OCI-LY3 (cell line): ENCODE measurements around the gene NIPBL.

ENCODE experiments used
- H2AFZ ChIP-seq: fragments of 200-600, 300-600 bp; shearing (Covaris generic); 2 replicates; pipeline ENCODE4 v1.6.0; 2014; ENCODE audit warnings: antibody characterized with exemption, low read depth, low read length
- H3K27ac ChIP-seq: fragments of 200-600, 300-600 bp; sonication (generic); 2 replicates; pipeline ENCODE4 v1.5.1; 2014; ENCODE audit warnings: mild to moderate bottlenecking, low read length, moderate library complexity, mixed read lengths
- H3K27me3 ChIP-seq: fragments of 200-600, 300-600 bp; sonication (generic); 2 replicates; pipeline ENCODE4 v1.6.1; 2014; ENCODE audit warnings: low read depth, low read length, mixed read lengths
- H3K36me3 ChIP-seq: fragments of 200-600, 300-600 bp; sonication (generic); replicated peaks from 2 replicates; pipeline ENCODE3; 2014; ENCODE audit warnings: low read depth, low read length, mixed read lengths
- H3K4me1 ChIP-seq: fragments of 300-600, 200-600 bp; sonication (generic); 2 replicates; pipeline ENCODE4 v1.6.1; 2014; ENCODE audit warnings: low read length, mixed read lengths
- H3K4me2 ChIP-seq: fragments of 200-600, 300-600 bp; sonication (generic); 2 replicates; pipeline ENCODE4 v1.6.1; 2014; ENCODE audit warnings: low read length, mixed read lengths
- H3K4me3 ChIP-seq: fragments of 300-600, 200-600 bp; sonication (generic); 2 replicates; pipeline ENCODE4 v1.5.1; 2014; ENCODE audit warnings: antibody characterized with exemption, mild to moderate bottlenecking, low read length, moderate library complexity
- H3K79me2 ChIP-seq: fragments of 300-600, 200-600 bp; shearing (Covaris generic); 2 replicates; pipeline ENCODE4 v1.6.1; 2014; ENCODE audit warnings: mild to moderate bottlenecking, low read length, mixed read lengths
- H3K9ac ChIP-seq: fragments of 300-600, 200-600 bp; shearing (Covaris generic); 2 replicates; pipeline ENCODE4 v1.6.0; 2014; ENCODE audit warnings: mild to moderate bottlenecking, low read length, moderate library complexity
- H3K9me3 ChIP-seq: fragments of 200-600, 300-600 bp; shearing (Covaris generic); 2 replicates; pipeline ENCODE4 v1.6.1; 2014; ENCODE audit warnings: low read length, mixed read lengths; ENCODE audit not compliant: insufficient read depth
- H4K20me1 ChIP-seq: fragments of 200-600, 300-600 bp; sonication (generic); 2 replicates; pipeline ENCODE4 v1.6.1; 2016; ENCODE audit warnings: low read length, mixed read lengths; ENCODE audit not compliant: insufficient read depth
- CTCF ChIP-seq: fragments of 200-600, 300-600 bp; sonication (generic); IDR thresholded peaks from 2 replicates; pipeline ENCODE4 v1.5.1; 2014; ENCODE audit warnings: antibody characterized with exemption, low read length, low read depth
- EZH2phosphoT487 ChIP-seq: fragments of 200-600 bp; shearing (Covaris generic); IDR thresholded peaks from 2 replicates; pipeline ENCODE4 v1.6.1; 2018; ENCODE audit warnings: antibody characterized with exemption, mixed run types, low read depth

The NIPBL gene

GRCh38 chr5:37028910-37029309 lies 152.3 kb downstream of the NIPBL start:
- no peak overlapping the region for H3K4me2 ChIP-seq
- no peaks in the 10 kb centered on the region for H4K20me1 ChIP-seq
- no peak overlapping the region for H3K27ac ChIP-seq
- no peak overlapping the region for H3K9ac ChIP-seq
- no peaks in the 10 kb centered on the region for H3K4me1 ChIP-seq
- no peaks in the 10 kb centered on the region for H3K27me3 ChIP-seq
- no peak overlapping the region for H2AFZ ChIP-seq
- no peaks in the 10 kb centered on the region for H3K79me2 ChIP-seq
- TF ChIP-seq CTCF (no peak), EZH2phosphoT487 (no peak)
- H3K4me3 ChIP-seq, result no peak overlapping the region
- no peaks in the 10 kb centered on the region for H3K9me3 ChIP-seq
- peaks cover 11% of the 10 kb centered on the region for H3K36me3 ChIP-seq

- no peak overlapping the region for H3K4me3 ChIP-seq
- H3K27ac ChIP-seq, result no peak overlapping the region
- H3K36me3 ChIP-seq, result peaks cover 8% of the 10 kb centered on the region
- no peak overlapping the region for H2AFZ ChIP-seq
- H3K4me2 ChIP-seq, result no peak overlapping the region
- H4K20me1 ChIP-seq, result no peaks in the 10 kb centered on the region
- H3K4me1 ChIP-seq, result no peaks in the 10 kb centered on the region
- H3K9ac ChIP-seq, result no peak overlapping the region
- no peak for TF ChIP-seq EZH2phosphoT487
- no peak for TF ChIP-seq CTCF
- no peaks in the 10 kb centered on the region for H3K27me3 ChIP-seq
- no peaks in the 10 kb centered on the region for H3K79me2 ChIP-seq
- H3K9me3 ChIP-seq, result no peaks in the 10 kb centered on the region
Measured at GRCh38 chr5:37029436-37029835, 152.9 kb downstream of the NIPBL start.

GRCh38 chr5:37034955-37035354 lies 158.4 kb downstream of the NIPBL start:
- Histone ChIP-seq H3K27ac (no peak overlapping the region), H3K4me3 (no peak overlapping the region), H4K20me1 (no peaks in the 10 kb centered on the region), H2AFZ (no peak overlapping the region), H3K4me2 (no peak overlapping the region), H3K9me3 (no peaks in the 10 kb centered on the region), H3K79me2 (no peaks in the 10 kb centered on the region), H3K9ac (no peak overlapping the region), H3K36me3 (peaks cover 2% of the 10 kb centered on the region), H3K4me1 (no peaks in the 10 kb centered on the region), H3K27me3 (no peaks in the 10 kb centered on the region)
- TF ChIP-seq EZH2phosphoT487 (no peak), CTCF (no peak)

GRCh38 chr5:37037840-37038239 lies 161.3 kb downstream of the NIPBL start:
- Histone ChIP-seq H3K27me3 (no peaks in the 10 kb centered on the region), H4K20me1 (no peaks in the 10 kb centered on the region), H3K4me1 (no peaks in the 10 kb centered on the region), H3K79me2 (no peaks in the 10 kb centered on the region), H3K27ac (no peak overlapping the region), H2AFZ (no peak overlapping the region), H3K9ac (no peak overlapping the region), H3K4me2 (no peak overlapping the region), H3K9me3 (no peaks in the 10 kb centered on the region), H3K4me3 (no peak overlapping the region), H3K36me3 (peaks cover 2% of the 10 kb centered on the region)
- no peak for TF ChIP-seq CTCF
- TF ChIP-seq EZH2phosphoT487, result no peak
